A673 (cell line): ENCODE results near the gene CBL. TPM values are rescaled to one million over a fixed set of nuclear protein-coding genes. Genes with fewer than 3 reads are reported as not detected.
A peak's percentile ranks its signal among the peaks of the same experiment; 100 is the strongest.
"Not testable (repeated sequence)": the region's sequence is repeated elsewhere in the genome, so short reads cannot be mapped to it uniquely, and the experiment has no call there.

Source experiments
- BruUV-seq: library from RNA; stranded (reverse); fragments of 400-500 nt; replicated peaks from 2 replicates; lab custom pipeline; 2021; lab: Mats Ljungman, UMichigan
- CTCF ChIA-PET: fragments of 300-600 bp; sonication (Branson Sonifier 250); formaldehyde crosslinking; loops from one replicate; lab custom pipeline; 2022; ENCODE audit warnings: antibody characterized with exemption; lab: Charles Lee
- POLR2A ChIA-PET: fragments of 300-600 bp; sonication (Branson Sonifier 250); formaldehyde crosslinking; loops from one replicate; lab custom pipeline; 2022; ENCODE audit warnings: antibody characterized with exemption; ENCODE audit not compliant: low non-redundant PET; lab: Charles Lee
- DNase-seq: peaks from one replicate; pipeline ENCODE4 v3.0.0-alpha.2; 2015; ENCODE audit warnings: low spot score
- H3K27ac ChIP-seq: fragments of 200-600 bp; sonication (generic); 2 replicates; pipeline ENCODE4 v1.5.1; 2016; ENCODE audit warnings: mixed run types, low read depth, mild to moderate bottlenecking, mixed read lengths, antibody characterized with exemption, low read length; ENCODE audit not compliant: poor library complexity, severe bottlenecking
- H3K27me3 ChIP-seq: fragments of 200-600 bp; sonication (generic); replicated peaks from 2 replicates; pipeline ENCODE4 v1.6.1; 2017; ENCODE audit warnings: mixed run types, low read depth, mild to moderate bottlenecking, mixed read lengths, antibody characterized with exemption, low read length; ENCODE audit not compliant: insufficient read depth, poor library complexity
- H3K36me3 ChIP-seq: fragments of 200-600 bp; sonication (generic); 2 replicates; pipeline ENCODE4 v1.6.1; 2016; ENCODE audit warnings: mixed run types, mild to moderate bottlenecking, mixed read lengths, antibody characterized with exemption, low read length; ENCODE audit not compliant: insufficient read depth, poor library complexity, severe bottlenecking
- H3K4me1 ChIP-seq: fragments of 200-600 bp; sonication (generic); 2 replicates; pipeline ENCODE4 v1.6.1; 2017; ENCODE audit warnings: mixed run types, mild to moderate bottlenecking, mixed read lengths, antibody characterized with exemption, low read length; ENCODE audit not compliant: insufficient read depth, poor library complexity, severe bottlenecking
- H3K4me3 ChIP-seq: fragments of 200-600 bp; sonication (generic); 2 replicates; pipeline ENCODE4 v1.5.1; 2016; ENCODE audit warnings: low read depth, mixed run types, mild to moderate bottlenecking, mixed read lengths, low read length; ENCODE audit not compliant: poor library complexity, severe bottlenecking
- H3K9me3 ChIP-seq: fragments of 200-600 bp; sonication (generic); 2 replicates; pipeline ENCODE4 v1.6.1; 2016; ENCODE audit warnings: mixed run types, low read depth, mild to moderate bottlenecking, mixed read lengths, antibody characterized with exemption, low read length; ENCODE audit not compliant: poor library complexity, severe bottlenecking
- CTCF ChIP-seq: fragments of 300-800, 200-600 bp; sonication (generic); conservative IDR thresholded peaks from 2 replicates; pipeline ENCODE4 v1.5.1; 2017; ENCODE audit warnings: low read depth, mild to moderate bottlenecking, antibody characterized with exemption, low read length, moderate library complexity, mixed read lengths
- EZH2 ChIP-seq: fragments of 200-600 bp; sonication (generic); IDR thresholded peaks from 2 replicates; pipeline ENCODE4 v1.6.1; 2017; ENCODE audit warnings: borderline replicate concordance, low read depth, mild to moderate bottlenecking, mixed read lengths, antibody characterized with exemption, low read length; ENCODE audit not compliant: poor library complexity, severe bottlenecking
- intact Hi-C: fragments of 100-400 bp; cut with micrococcal nuclease; formaldehyde crosslinking; loops from one replicate; pipeline ENCODE4 v1.10.0; 2022; ENCODE audit not compliant: unreplicated experiment
- total RNA-seq: library from RNA; stranded (reverse); gene quantifications from 2 replicates; pipeline ENCODE4 v1.2.3, GENCODE V29; 2021

CBL gene
- total RNA-seq, 1 experiment from 2014 or later = 40.7 TPM

DNA sequence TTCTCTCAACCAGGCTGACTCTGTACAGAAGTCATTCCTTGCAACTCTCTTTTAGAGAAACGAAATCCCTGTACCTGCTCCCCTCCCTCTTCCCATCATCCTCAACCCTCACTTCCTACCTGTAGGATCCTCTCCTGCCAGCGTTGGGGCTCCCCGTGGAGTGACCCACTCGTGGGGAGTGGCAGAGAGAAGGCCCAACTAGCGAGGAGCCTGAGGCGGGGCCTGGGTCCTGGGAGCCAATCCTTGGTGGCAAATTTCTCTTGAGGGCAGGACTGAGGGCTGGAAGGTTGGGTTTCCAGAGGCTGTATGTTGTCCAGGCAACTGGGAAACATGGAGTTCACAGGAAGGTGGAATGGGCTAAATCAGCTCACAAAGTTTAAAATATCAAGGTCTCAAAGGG is 10.5 kb upstream of the CBL start:
- ChIA-PET POLR2A (no interaction called here), CTCF (interaction anchor here (1.0 kb wide), 1 partner anchor 87 kb away, joined by 3 read pairs; no protein-coding TSS in a partner anchor)
- BruUV-seq = no TSS peak
- Histone ChIP-seq H3K27ac (no peak overlapping the region), H3K4me1 (no peaks in the 10 kb centered on the region), H3K36me3 (no peaks in the 10 kb centered on the region), H3K4me3 (no peak overlapping the region), H3K27me3 (no peaks in the 10 kb centered on the region), H3K9me3 (no peaks in the 10 kb centered on the region)
- intact Hi-C loops = loop anchor here (2.0 kb wide), 3 partner anchors 51 to 139 kb away; partner anchors contain the start of gene HYOU1
- no peak for TF ChIP-seq EZH2
- no peak for TF ChIP-seq CTCF
- peak; percentile 57 for DNase-seq

GRCh38 chr11:119196833-119197483 is 9.2 kb upstream of the CBL start:
- no peak overlapping the region for H3K27ac ChIP-seq
- TF ChIP-seq CTCF = peak; percentile 95
- no peak for TF ChIP-seq EZH2
- no peak overlapping the region for H3K4me3 ChIP-seq
- H3K9me3 ChIP-seq = no peaks in the 10 kb centered on the region
- no peaks in the 10 kb centered on the region for H3K27me3 ChIP-seq
- H3K4me1 ChIP-seq = no peaks in the 10 kb centered on the region
- no TSS peak for BruUV-seq
- DNase-seq = peak; percentile 89
- ChIA-PET POLR2A (interaction anchor here (0.5 kb wide), 1 partner anchor 94 kb away, joined by 3 read pairs; no protein-coding TSS in a partner anchor), CTCF (interaction anchor here (0.7 to 1.5 kb wide), 2 partner anchors 87 to 95 kb away, joined by 4 to 8 read pairs; partner anchors contain the start of gene DPAGT1)
- H3K36me3 ChIP-seq = no peaks in the 10 kb centered on the region
- intact Hi-C loops = loop anchor here (1.0 to 2.0 kb wide), 4 partner anchors 52 to 140 kb away; partner anchors contain the start of genes HYOU1 and VPS11

DNA sequence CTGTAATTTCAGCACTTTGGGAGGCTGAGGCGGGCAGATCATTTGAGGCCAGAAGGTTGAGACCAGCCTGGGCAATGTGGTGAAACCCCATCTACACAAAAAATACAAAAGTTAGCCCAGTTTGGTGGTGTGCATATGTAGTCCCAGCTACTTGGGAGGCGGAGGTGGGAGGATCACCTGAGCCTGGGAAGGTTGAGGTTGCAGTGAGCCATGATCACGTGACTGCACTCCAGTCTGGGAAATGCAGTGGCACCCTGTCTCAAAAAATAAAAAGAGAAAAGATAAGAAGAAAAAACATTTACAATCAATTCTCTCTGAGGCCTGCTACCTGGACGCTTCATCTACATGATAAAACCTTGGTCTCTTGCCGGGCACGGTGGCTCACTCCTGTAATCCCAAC is 7.2 kb upstream of the CBL start:
- Histone ChIP-seq H3K36me3 (no peaks in the 10 kb centered on the region), H3K4me3 (no peak overlapping the region), H3K27me3 (no peaks in the 10 kb centered on the region), H3K9me3 (no peaks in the 10 kb centered on the region), H3K27ac (no peak overlapping the region), H3K4me1 (no peaks in the 10 kb centered on the region)
- CTCF ChIA-PET = no interaction called here
- intact Hi-C loops = no loop called here
- TF ChIP-seq CTCF (no peak), EZH2 (no peak)
- no peak for DNase-seq
- no TSS peak for BruUV-seq
- POLR2A ChIA-PET = no interaction called here

- H3K4me3 ChIP-seq, H3K27ac ChIP-seq, BruUV-seq, H3K27me3 ChIP-seq, H3K4me1 ChIP-seq, DNase-seq, CTCF ChIA-PET, intact Hi-C loops, H3K36me3 ChIP-seq, POLR2A ChIA-PET, H3K9me3 ChIP-seq: not testable (repeated sequence)
Measured at GRCh38 chr11:119201236-119201635, 4.9 kb upstream of the CBL start.
